Liver (tissue), 9 donors: ENCODE measurements around the gene MUSK. TPM values are rescaled to one million over a fixed set of nuclear protein-coding genes. Genes with fewer than 3 reads are reported as not detected.

Source experiments
- DNase-seq: peaks from one replicate; pipeline ENCODE4 v3.0.0-alpha.2; 2017; ENCODE audit warnings: low spot score
- H3K27ac ChIP-seq, 2 donors: one replicate each; pipeline ENCODE4 v1.7.0; 2013; ENCODE audit warnings: inconsistent platforms in 2 of 2, low read length in 2 of 2, control low read depth in 1 of 2, low read depth in 1 of 2, mild to moderate bottlenecking in 1 of 2
- H3K27me3 ChIP-seq, 4 donors: one replicate each; pipeline versions ENCODE4 v1.6.1 to v1.7.0; 2013; ENCODE audit warnings: low read length in 3 of 4, inconsistent platforms in 1 of 4, mild to moderate bottlenecking in 1 of 4, moderate library complexity in 1 of 4; ENCODE audit not compliant: control insufficient read depth in 4 of 4, insufficient read depth in 4 of 4
- H3K36me3 ChIP-seq, 4 donors: one replicate each; pipeline versions ENCODE4 v1.6.1 to v1.7.0; 2013; ENCODE audit warnings: low read length in 3 of 4, mild to moderate bottlenecking in 3 of 4, low read depth in 1 of 4, moderate library complexity in 1 of 4; ENCODE audit not compliant: control insufficient read depth in 4 of 4, insufficient read depth in 3 of 4
- H3K4me1 ChIP-seq, 4 donors: one replicate each; pipeline versions ENCODE4 v1.6.1 to v1.7.0; 2013; ENCODE audit warnings: low read length in 3 of 4, mild to moderate bottlenecking in 3 of 4, moderate library complexity in 1 of 4; ENCODE audit not compliant: control insufficient read depth in 4 of 4, insufficient read depth in 4 of 4
- H3K4me3 ChIP-seq, 3 donors: one replicate each; pipeline versions ENCODE4 v1.6.1 to v1.7.0; 2013; ENCODE audit warnings: low read length in 3 of 3, control low read depth in 1 of 3, low read depth in 1 of 3, mild to moderate bottlenecking in 1 of 3
- H3K9ac ChIP-seq, 2 donors: one replicate each; pipeline ENCODE4 v1.7.0; 2013; ENCODE audit warnings: low read length in 2 of 2, mild to moderate bottlenecking in 2 of 2, moderate library complexity in 2 of 2, control low read depth in 1 of 2, low read depth in 1 of 2
- H3K9me3 ChIP-seq, 4 donors: one replicate each; pipeline versions ENCODE4 v1.6.1 to v1.7.0; 2013; ENCODE audit warnings: low read length in 3 of 4; ENCODE audit not compliant: control insufficient read depth in 4 of 4
- EGR1 ChIP-seq, 2 donors: IDR thresholded peaks; 2 replicates each; pipeline ENCODE4 v1.6.1; 2016 to 2018; ENCODE audit warnings: antibody characterized with exemption in 2 of 2, low read depth in 2 of 2
- FOXA1 ChIP-seq: IDR thresholded peaks from 2 replicates; pipeline ENCODE4 v1.6.1; 2016; ENCODE audit warnings: antibody characterized with exemption
- FOXA2 ChIP-seq: IDR thresholded peaks from 2 replicates; pipeline ENCODE4 v1.6.1; 2016; ENCODE audit warnings: antibody characterized with exemption
- GABPA ChIP-seq, 2 donors: IDR thresholded peaks in 1 of 2; conservative IDR thresholded peaks in 1 of 2; 2 replicates each; pipeline ENCODE4 v1.6.1; 2016; ENCODE audit warnings: antibody characterized with exemption in 2 of 2, mild to moderate bottlenecking in 1 of 2, moderate library complexity in 1 of 2
- HNF4A ChIP-seq, 2 donors: conservative IDR thresholded peaks; 2 replicates each; pipeline ENCODE4 v1.6.1; 2016; ENCODE audit warnings: antibody characterized with exemption in 2 of 2, mild to moderate bottlenecking in 2 of 2
- HNF4G ChIP-seq: IDR thresholded peaks from 2 replicates; pipeline ENCODE4 v1.6.1; 2016; ENCODE audit warnings: antibody characterized with exemption
- JUND ChIP-seq, 2 donors: IDR thresholded peaks; 2 replicates each; pipeline ENCODE4 v1.6.1; 2016; ENCODE audit warnings: antibody characterized with exemption in 2 of 2
- NR2F2 ChIP-seq: IDR thresholded peaks from 2 replicates; pipeline ENCODE4 v1.6.1; 2016; ENCODE audit warnings: antibody characterized with exemption
- RAD21 ChIP-seq, 2 donors: IDR thresholded peaks; 2 replicates each; pipeline ENCODE4 v1.6.1; 2016; ENCODE audit warnings: antibody characterized with exemption in 2 of 2, mild to moderate bottlenecking in 2 of 2
- RXRA ChIP-seq, 2 donors: IDR thresholded peaks; 2 replicates each; pipeline ENCODE4 v1.6.1; 2017 to 2018; ENCODE audit warnings: antibody characterized with exemption in 2 of 2, mild to moderate bottlenecking in 1 of 2
- SP1 ChIP-seq: IDR thresholded peaks from 2 replicates; pipeline ENCODE4 v1.6.1; 2018; ENCODE audit warnings: antibody characterized with exemption, mild to moderate bottlenecking
- TAF1 ChIP-seq: conservative IDR thresholded peaks from 2 replicates; pipeline ENCODE4 v1.6.1; 2016; ENCODE audit warnings: antibody characterized with exemption, mild to moderate bottlenecking
- YY1 ChIP-seq: IDR thresholded peaks from 2 replicates; pipeline ENCODE4 v1.6.1; 2016; ENCODE audit warnings: antibody characterized with exemption, mild to moderate bottlenecking
- WGBS: extraction: QIAGEN DNeasy Blood & Tissue Kit; methylation state at CpG from one replicate; pipeline ENCODE4 v1.1.7; 2013; 5-methylcytosine and 5-hydroxymethylcytosine counted together
- polyA plus RNA-seq, 2 donors: library from polyadenylated mRNA; stranded (reverse) in 1 of 2; unstranded in 1 of 2; fragments of 200-250 nt in 1 of 2; fragments of >200 nt in 1 of 2; fragmentation: Nextera tagmentation in 1 of 2; extraction: Ambion mirVana in 1 of 2; gene quantifications; one replicate each; pipeline versions ENCODE4 v1.2.1 to v1.2.3, GENCODE V29; 2013 to 2015
- total RNA-seq, 2 donors: library from RNA; depleted of rRNA; stranded (reverse); fragments of >200 nt; gene quantifications; one replicate each; pipeline ENCODE4 v1.2.3, GENCODE V29; 2014
- TF ChIP-seq, protein P1 (sequence below): fragments of 150-350 bp; IDR thresholded peaks from 2 replicates; pipeline ENCODE4 v1.5.1; 2017; ENCODE audit warnings: improper control_type of control experiment, low read depth, low read length; ENCODE audit not compliant: missing input control
- TF ChIP-seq, protein P2 (sequence below): IDR thresholded peaks from 2 replicates; pipeline ENCODE4 v1.6.1; 2016; ENCODE audit warnings: antibody characterized with exemption
- TF ChIP-seq, protein P3 (sequence below): IDR thresholded peaks from 2 replicates; pipeline ENCODE4 v1.6.1; 2016; ENCODE audit warnings: antibody characterized with exemption, mild to moderate bottlenecking
- TF ChIP-seq, protein P4 (sequence below): IDR thresholded peaks from 2 replicates; pipeline ENCODE4 v1.6.1; 2016; ENCODE audit warnings: antibody characterized with exemption
- donor health status: healthy.
- donor health status: healthy.
- donor health status: healthy.
- donor health status: healthy.
- donor health status: healthy.

MUSK gene
- total and polyA plus RNA-seq, 4 donors = 0.05 to 0.17 (median 0.10) TPM; not detected in 1

DNA sequence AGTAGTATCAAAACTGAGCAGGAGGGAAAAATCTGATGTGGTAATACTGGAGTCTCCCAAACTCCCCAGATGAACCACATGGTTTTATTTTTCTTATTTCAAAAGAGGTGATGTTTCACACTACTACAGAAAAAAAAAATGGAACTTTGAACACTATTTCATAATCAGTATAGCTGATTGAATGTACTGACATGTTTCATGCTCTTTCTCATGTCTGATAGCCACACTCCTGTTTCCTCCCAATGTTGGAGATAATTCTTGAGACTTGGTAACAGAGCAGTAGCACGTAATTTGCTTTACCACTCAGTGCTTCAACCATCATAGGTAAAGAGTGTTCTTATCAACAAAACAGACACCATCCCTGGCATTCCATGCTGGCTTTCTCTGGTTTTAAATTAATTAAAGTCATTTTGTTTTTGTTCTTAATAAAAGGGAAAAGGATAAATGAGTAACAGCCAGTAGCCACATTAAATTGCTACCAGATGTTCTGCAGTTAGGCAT is 85.2 kb downstream of the MUSK start:
- Histone ChIP-seq H3K9me3 (no peaks in the 10 kb centered on the region), H3K4me3 (no peak overlapping the region), H3K27ac (no peak overlapping the region), H3K36me3 (no peaks in the 10 kb centered on the region), H3K27me3 (peaks cover 0 to 10% (median 0%) of the 10 kb centered on the region in 4 donors), H3K4me1 (no peaks in the 10 kb centered on the region), H3K9ac (no peak overlapping the region)
- TF ChIP-seq RXRA (IDR thresholded peaks at IDR 0.05) = no peak
- no peak for TF ChIP-seq FOXA2
- TF ChIP-seq, protein P1, sequence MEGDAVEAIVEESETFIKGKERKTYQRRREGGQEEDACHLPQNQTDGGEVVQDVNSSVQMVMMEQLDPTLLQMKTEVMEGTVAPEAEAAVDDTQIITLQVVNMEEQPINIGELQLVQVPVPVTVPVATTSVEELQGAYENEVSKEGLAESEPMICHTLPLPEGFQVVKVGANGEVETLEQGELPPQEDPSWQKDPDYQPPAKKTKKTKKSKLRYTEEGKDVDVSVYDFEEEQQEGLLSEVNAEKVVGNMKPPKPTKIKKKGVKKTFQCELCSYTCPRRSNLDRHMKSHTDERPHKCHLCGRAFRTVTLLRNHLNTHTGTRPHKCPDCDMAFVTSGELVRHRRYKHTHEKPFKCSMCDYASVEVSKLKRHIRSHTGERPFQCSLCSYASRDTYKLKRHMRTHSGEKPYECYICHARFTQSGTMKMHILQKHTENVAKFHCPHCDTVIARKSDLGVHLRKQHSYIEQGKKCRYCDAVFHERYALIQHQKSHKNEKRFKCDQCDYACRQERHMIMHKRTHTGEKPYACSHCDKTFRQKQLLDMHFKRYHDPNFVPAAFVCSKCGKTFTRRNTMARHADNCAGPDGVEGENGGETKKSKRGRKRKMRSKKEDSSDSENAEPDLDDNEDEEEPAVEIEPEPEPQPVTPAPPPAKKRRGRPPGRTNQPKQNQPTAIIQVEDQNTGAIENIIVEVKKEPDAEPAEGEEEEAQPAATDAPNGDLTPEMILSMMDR = no peak
- TF ChIP-seq FOXA1 = no peak
- no peak for TF ChIP-seq NR2F2
- TF ChIP-seq EGR1 (IDR thresholded peaks at IDR 0.05; ENCODE audit: low read depth in 2 of 2) = no peak
- no peak for TF ChIP-seq HNF4G
- TF ChIP-seq, protein P2, sequence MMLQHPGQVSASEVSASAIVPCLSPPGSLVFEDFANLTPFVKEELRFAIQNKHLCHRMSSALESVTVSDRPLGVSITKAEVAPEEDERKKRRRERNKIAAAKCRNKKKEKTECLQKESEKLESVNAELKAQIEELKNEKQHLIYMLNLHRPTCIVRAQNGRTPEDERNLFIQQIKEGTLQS = no peak
- TF ChIP-seq, protein P3, sequence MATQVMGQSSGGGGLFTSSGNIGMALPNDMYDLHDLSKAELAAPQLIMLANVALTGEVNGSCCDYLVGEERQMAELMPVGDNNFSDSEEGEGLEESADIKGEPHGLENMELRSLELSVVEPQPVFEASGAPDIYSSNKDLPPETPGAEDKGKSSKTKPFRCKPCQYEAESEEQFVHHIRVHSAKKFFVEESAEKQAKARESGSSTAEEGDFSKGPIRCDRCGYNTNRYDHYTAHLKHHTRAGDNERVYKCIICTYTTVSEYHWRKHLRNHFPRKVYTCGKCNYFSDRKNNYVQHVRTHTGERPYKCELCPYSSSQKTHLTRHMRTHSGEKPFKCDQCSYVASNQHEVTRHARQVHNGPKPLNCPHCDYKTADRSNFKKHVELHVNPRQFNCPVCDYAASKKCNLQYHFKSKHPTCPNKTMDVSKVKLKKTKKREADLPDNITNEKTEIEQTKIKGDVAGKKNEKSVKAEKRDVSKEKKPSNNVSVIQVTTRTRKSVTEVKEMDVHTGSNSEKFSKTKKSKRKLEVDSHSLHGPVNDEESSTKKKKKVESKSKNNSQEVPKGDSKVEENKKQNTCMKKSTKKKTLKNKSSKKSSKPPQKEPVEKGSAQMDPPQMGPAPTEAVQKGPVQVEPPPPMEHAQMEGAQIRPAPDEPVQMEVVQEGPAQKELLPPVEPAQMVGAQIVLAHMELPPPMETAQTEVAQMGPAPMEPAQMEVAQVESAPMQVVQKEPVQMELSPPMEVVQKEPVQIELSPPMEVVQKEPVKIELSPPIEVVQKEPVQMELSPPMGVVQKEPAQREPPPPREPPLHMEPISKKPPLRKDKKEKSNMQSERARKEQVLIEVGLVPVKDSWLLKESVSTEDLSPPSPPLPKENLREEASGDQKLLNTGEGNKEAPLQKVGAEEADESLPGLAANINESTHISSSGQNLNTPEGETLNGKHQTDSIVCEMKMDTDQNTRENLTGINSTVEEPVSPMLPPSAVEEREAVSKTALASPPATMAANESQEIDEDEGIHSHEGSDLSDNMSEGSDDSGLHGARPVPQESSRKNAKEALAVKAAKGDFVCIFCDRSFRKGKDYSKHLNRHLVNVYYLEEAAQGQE = no peak
- TF ChIP-seq HNF4A (conservative IDR thresholded peaks at IDR 0.05) = no peak
- DNase-seq = no peak
- WGBS = 90% methylated on average over 1 of the region's 1 CpG

DNA sequence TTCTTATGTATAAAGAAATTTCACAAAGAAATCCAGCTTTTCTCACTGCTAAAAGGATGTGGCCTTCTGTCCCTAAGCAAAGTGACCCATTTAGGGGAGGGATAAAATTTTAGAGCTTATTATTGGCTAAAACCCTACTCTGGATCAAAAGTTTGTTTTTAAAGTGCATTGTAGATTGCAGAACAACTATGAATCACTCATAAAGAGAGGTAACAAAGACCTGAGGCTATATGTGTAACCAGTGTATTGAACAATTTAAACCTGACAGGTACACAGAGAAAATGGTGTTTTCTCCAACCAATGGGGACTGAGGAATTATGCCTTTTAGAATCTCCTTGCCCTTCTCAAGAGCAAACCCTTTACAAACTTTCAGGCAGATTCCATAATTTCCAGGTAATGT is 86.6 kb downstream of the MUSK start:
- no peaks in the 10 kb centered on the region for H3K36me3 ChIP-seq
- peaks cover 0 to 6% (median 0%) of the 10 kb centered on the region in 4 donors for H3K27me3 ChIP-seq
- no peak overlapping the region for H3K4me3 ChIP-seq
- no peak overlapping the region for H3K27ac ChIP-seq
- no peak for DNase-seq
- H3K4me1 ChIP-seq = no peaks in the 10 kb centered on the region
- TF ChIP-seq, protein P4, sequence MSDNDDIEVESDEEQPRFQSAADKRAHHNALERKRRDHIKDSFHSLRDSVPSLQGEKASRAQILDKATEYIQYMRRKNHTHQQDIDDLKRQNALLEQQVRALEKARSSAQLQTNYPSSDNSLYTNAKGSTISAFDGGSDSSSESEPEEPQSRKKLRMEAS = no peak
- no peak for TF ChIP-seq YY1
- TF ChIP-seq EGR1 (IDR thresholded peaks at IDR 0.05; ENCODE audit: low read depth in 2 of 2) = no peak
- TF ChIP-seq TAF1 = no peak
- TF ChIP-seq GABPA (IDR thresholded peaks at IDR 0.05 in 1 of 2, conservative IDR thresholded peaks at IDR 0.05 in 1 of 2) = no peak
- TF ChIP-seq NR2F2 = no peak
- no peak for TF ChIP-seq SP1
- TF ChIP-seq RXRA (IDR thresholded peaks at IDR 0.05) = no peak
- no peak for TF ChIP-seq JUND (IDR thresholded peaks at IDR 0.05)
- TF ChIP-seq, protein P2 = no peak
- no peak for TF ChIP-seq HNF4G
- TF ChIP-seq, protein P1 = no peak
- no peak for TF ChIP-seq FOXA2
- no peak for TF ChIP-seq RAD21 (IDR thresholded peaks at IDR 0.05)
- TF ChIP-seq HNF4A (conservative IDR thresholded peaks at IDR 0.05) = no peak
- no peak overlapping the region for H3K9ac ChIP-seq
- peaks cover 0 to 2% (median 0%) of the 10 kb centered on the region in 4 donors for H3K9me3 ChIP-seq
